GM19467 (cell line): ENCODE measurements around the gene MFSD11.
"Not testable (repeated sequence)": the region's sequence is repeated elsewhere in the genome, so short reads cannot be mapped to it uniquely, and the experiment has no call there.

Source experiments
- ATAC-seq: cut with Tn5 transposase; IDR thresholded peaks from one replicate; pipeline ENCODE4 v1.9.1; 2021; ENCODE audit warnings: mild to moderate bottlenecking, moderate library complexity; ENCODE audit not compliant: unreplicated experiment

Gene MFSD11

GRCh38 chr17:76707985-76708807 lies 29.7 kb upstream of the MFSD11 start:
- ATAC-seq = no peak

GRCh38 chr17:76709077-76709950 lies 28.6 kb upstream of the MFSD11 start:
- ATAC-seq = no peak

GRCh38 chr17:76709951-76710862 lies 27.7 kb upstream of the MFSD11 start:
- ATAC-seq = not testable (repeated sequence)

GRCh38 chr17:76710863-76711611 lies 26.9 kb upstream of the MFSD11 start, which contains the start of gene MXRA7:
Gene MXRA7, minus strand, starts transcription at chr17:76710965. Its CDS starts 19 bp downstream, at chr17:76710946.
- no peak for ATAC-seq

GRCh38 chr17:76712321-76712720 lies 25.6 kb upstream of the MFSD11 start:
- ATAC-seq = not testable (repeated sequence)

- ATAC-seq = no peak
These were observed 24.2 kb upstream of the MFSD11 start for GRCh38 chr17:76713765-76714164.

DNA sequence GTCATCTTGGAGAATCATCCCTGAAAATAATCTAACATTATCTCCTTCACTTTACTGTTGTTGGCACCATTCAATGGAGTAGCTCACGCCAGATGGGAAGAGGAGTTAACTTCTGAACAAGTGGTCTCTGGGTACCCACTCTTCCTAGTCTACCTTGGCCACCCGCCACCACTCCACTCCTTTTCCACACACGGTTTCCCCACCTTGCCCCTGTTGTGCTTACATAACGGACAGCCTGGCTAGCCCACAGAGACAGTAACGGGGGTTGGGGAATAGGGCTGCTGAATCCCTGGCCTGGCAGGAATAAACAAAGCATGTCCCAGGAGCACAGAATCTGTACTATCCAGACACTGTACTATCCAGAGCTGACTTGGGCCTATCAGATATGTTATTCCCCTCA lies 23.6 kb upstream of the MFSD11 start:
- ATAC-seq = no peak

- ATAC-seq = no peak
These were observed 23.0 kb upstream of the MFSD11 start for GRCh38 chr17:76714822-76715495.

DNA sequence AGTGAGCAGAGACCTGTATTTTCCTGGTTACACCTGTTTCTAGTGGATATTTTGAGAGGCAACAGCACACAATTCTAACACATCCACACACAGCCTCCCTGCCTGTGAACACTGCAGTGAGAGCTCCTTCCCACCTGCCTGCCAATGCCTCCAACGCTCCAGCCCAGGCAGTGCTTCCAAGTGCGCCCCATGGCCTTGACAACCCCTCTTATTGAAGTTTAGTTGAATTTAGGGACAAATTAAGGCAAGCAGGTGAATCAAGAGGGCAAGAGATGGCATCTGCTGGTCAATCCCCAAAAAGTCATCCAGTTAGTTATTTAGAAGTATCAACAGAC lies 22.5 kb upstream of the MFSD11 start:
- ATAC-seq = no peak

- no peak for ATAC-seq
These were observed 21.6 kb upstream of the MFSD11 start for GRCh38 chr17:76716146-76716838.

DNA sequence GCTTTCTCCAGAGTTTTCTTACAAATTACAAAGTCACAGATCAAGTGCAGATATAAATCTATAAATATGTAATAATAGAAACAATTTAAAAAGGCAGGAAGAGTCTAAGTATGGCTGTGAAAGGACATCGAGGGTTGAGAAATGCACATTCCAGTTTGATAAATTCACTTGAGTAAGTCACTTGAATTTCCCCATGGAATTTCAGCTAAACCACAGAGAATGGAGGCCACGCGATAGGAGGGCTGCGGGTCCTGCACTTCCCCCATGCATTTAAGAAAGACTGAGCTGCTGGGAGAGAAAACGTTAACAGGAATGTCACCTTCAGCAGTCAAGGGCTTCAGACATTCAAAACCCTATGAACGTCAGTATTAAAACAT lies 21.1 kb upstream of the MFSD11 start:
- ATAC-seq = no peak

DNA sequence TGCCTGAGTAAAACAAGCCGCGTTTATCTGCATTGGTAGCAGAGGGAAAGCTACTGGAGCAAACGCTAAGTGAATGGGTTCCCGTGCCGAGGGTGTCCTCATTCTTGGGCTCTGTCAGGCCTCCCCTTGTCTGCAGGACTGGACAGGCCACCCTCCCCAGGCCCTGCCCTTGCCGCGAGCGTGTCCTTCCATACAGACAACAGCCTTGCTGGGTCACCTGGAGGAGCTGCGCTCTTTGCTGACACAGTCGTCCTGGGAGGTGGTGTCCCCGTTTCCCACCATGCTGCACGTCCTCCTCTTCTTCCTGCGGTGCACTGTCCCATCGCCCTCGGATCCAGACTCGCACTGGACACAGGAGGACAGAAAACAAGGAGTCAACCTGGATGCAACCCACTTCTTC lies 19.4 kb upstream of the MFSD11 start:
- ATAC-seq = no peak

DNA sequence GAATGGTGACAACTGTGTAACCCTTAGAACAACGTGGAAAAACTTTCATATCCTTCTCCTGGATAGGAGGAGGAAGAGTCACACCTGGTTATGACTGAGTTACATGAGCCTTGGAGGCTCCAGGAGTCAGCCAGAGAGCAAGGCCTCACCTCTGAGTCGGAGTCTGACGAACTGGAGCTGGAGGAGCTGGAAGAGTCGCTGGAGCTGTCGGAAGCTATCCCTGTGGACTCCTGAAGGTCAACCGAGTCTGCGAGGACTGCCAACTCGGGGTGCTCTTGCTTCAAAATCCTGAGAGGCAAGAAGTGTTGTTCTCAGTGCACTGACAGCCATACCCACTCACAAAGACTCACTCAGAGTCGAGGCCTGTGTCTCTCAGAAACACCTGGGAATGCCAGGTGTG lies 17.7 kb upstream of the MFSD11 start:
- ATAC-seq = no peak

DNA sequence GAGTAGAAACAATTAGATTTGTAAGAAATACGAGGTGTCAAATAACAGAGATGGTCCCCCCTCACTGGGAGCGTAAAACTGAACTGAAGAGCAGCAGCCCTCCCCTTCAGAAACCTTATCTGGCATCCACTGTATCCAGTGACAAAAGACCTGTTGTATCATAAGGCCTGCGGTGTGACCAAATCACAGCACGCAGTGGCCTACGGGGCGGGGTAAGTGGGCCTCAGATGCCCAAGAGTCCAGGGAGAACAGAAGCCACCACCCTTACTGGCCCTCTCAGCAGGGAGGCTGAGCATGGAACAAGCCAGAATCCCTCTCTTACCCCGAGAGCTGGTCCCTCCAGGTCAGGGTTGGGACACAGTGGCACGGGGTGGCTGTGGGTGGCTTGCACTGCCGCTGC lies 17.0 kb upstream of the MFSD11 start:
- ATAC-seq = no peak

- ATAC-seq = no peak
These were observed 16.5 kb upstream of the MFSD11 start for GRCh38 chr17:76721463-76721862.

DNA sequence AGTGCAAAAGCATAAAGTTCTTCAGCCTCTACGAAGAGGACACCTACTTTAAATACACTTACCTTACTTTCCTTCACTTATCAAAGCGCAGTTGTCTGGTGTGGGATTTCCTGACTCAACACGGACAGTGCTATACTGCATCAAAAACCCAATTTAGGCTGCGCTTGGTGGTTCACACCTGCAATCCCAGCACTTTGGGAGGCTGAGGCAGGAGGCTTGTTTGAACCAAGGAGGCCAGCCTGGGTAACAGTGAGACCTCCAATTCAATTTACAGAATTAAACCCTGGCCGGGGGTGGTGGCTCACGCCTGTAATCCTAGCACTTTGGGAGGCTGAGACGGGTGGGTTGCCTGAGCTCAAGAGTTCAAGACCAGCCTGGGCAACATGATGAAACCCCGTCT lies 15.6 kb upstream of the MFSD11 start:
- ATAC-seq = no peak

GRCh38 chr17:76722977-76723376 lies 14.9 kb upstream of the MFSD11 start:
- not testable (repeated sequence) for ATAC-seq

- no peak for ATAC-seq
These were observed 14.1 kb upstream of the MFSD11 start for GRCh38 chr17:76723812-76724211.

- peak; percentile 9 for ATAC-seq
These were observed 12.2 kb upstream of the MFSD11 start for GRCh38 chr17:76725580-76726230.
